Activated gamma-delta T cell (primary cell): Measurements from ENCODE around the gene NMT2.
"Not testable (repeated sequence)": the region's sequence is repeated elsewhere in the genome, so short reads cannot be mapped to it uniquely, and the experiment has no call there.

ENCODE experiments used
- DNase-seq: peaks from one replicate; lab custom pipeline; 2025; lab: John Stamatoyannopoulos, UW
- total RNA-seq, 2 donors: gene quantifications; one replicate each; lab custom pipeline; 2026; lab: John Stamatoyannopoulos, UW

Gene NMT2
- 97.4 to 123 reads per million in 2 donors for total RNA-seq

GRCh38 chr10:15168291-15168785, at the start of gene NMT2:
TSS of gene NMT2 (minus strand) at chr10:15168693. CDS start at chr10:15168612, 81 bp downstream.
- DNase-seq, result peak; percentile 75

GRCh38 chr10:15216700-15217099, 48.2 kb upstream of the NMT2 start:
- DNase-seq, result no peak

- DNase-seq, result no peak
Measured at GRCh38 chr10:15214237-15214636, 45.7 kb upstream of the NMT2 start.

- no peak for DNase-seq
Measured at GRCh38 chr10:15213461-15213861, 45.0 kb upstream of the NMT2 start.

GRCh38 chr10:15211464-15211979, 43.0 kb upstream of the NMT2 start:
- no peak for DNase-seq

- no peak for DNase-seq
Measured at GRCh38 chr10:15210521-15210920, 42.0 kb upstream of the NMT2 start.

- no peak for DNase-seq
Measured at GRCh38 chr10:15209827-15210509, 41.5 kb upstream of the NMT2 start.

GRCh38 chr10:15208221-15208620, 39.7 kb upstream of the NMT2 start:
- DNase-seq, result no peak

- DNase-seq, result not testable (repeated sequence)
Measured at GRCh38 chr10:15207410-15207809, 38.9 kb upstream of the NMT2 start.

- DNase-seq, result no peak
Measured at GRCh38 chr10:15202639-15203038, 34.1 kb upstream of the NMT2 start.

GRCh38 chr10:15202301-15202621, 33.8 kb upstream of the NMT2 start:
- not testable (repeated sequence) for DNase-seq

GRCh38 chr10:15201589-15202300, 33.3 kb upstream of the NMT2 start:
- DNase-seq, result no peak

- no peak for DNase-seq
Measured at GRCh38 chr10:15200626-15201025, 32.1 kb upstream of the NMT2 start.

GRCh38 chr10:15197911-15198310, 29.4 kb upstream of the NMT2 start:
- no peak for DNase-seq

GRCh38 chr10:15197276-15197675, 28.8 kb upstream of the NMT2 start:
- no peak for DNase-seq

GRCh38 chr10:15196021-15196834, 27.7 kb upstream of the NMT2 start:
- no peak for DNase-seq

GRCh38 chr10:15189133-15189885, 20.8 kb upstream of the NMT2 start:
- no peak for DNase-seq

GRCh38 chr10:15188603-15189002, 20.1 kb upstream of the NMT2 start:
- DNase-seq, result no peak

GRCh38 chr10:15183689-15184481, 15.4 kb upstream of the NMT2 start:
- no peak for DNase-seq

- DNase-seq, result no peak
Measured at GRCh38 chr10:15182540-15183207, 14.2 kb upstream of the NMT2 start.
